HCT116 (cell line): ENCODE results near the gene PRLHR.

ENCODE experiments used
- CEBPB ChIP-seq: IDR thresholded peaks from 2 replicates; pipeline ENCODE4 v1.6.1; 2012; ENCODE audit warnings: low read depth
- EZH2 ChIP-seq: fragments of 200-600 bp; sonication (generic); IDR thresholded peaks from 2 replicates; pipeline ENCODE4 v1.6.1; 2017; ENCODE audit warnings: antibody characterized with exemption, mixed run types
- POLR2A ChIP-seq: IDR thresholded peaks from 2 replicates; pipeline ENCODE4 v1.7.0; 2011; ENCODE audit warnings: borderline replicate concordance; ENCODE audit not compliant: insufficient read depth, insufficient read length; ENCODE audit errors: extremely low read depth
- POLR2AphosphoS5 ChIP-seq: IDR thresholded peaks from 2 replicates; pipeline ENCODE4 v1.6.1; 2011; ENCODE audit warnings: mild to moderate bottlenecking, low read depth, low read length, moderate library complexity
- RAD21 ChIP-seq: IDR thresholded peaks from 2 replicates; pipeline ENCODE4 v1.6.1; 2012; ENCODE audit warnings: low read depth, mild to moderate bottlenecking
- YY1 ChIP-seq: IDR thresholded peaks from 2 replicates; pipeline ENCODE4 v1.6.1; 2011; ENCODE audit warnings: low read length, low read depth, moderate library complexity, mild to moderate bottlenecking; ENCODE audit not compliant: insufficient replicate concordance; ENCODE audit errors: extremely low read depth
- TF ChIP-seq, protein P1 (sequence below), 3 experiments: fragments of 200-600 bp in 1 of 3; sonication (generic) in 1 of 3; IDR thresholded peaks in 2 of 3; conservative IDR thresholded peaks in 1 of 3; 2 replicates each; pipeline ENCODE4 v1.5.1; 2012 to 2017; ENCODE audit warnings: low read depth in 2 of 3, low read length in 2 of 3, antibody characterized with exemption in 1 of 3, borderline replicate concordance in 1 of 3, control low read depth in 1 of 3, mild to moderate bottlenecking in 1 of 3, mixed read lengths in 1 of 3, mixed run types in 1 of 3, moderate library complexity in 1 of 3; ENCODE audit not compliant: insufficient read depth in 1 of 3

- TF ChIP-seq CEBPB: no peak
- TF ChIP-seq, protein P1, sequence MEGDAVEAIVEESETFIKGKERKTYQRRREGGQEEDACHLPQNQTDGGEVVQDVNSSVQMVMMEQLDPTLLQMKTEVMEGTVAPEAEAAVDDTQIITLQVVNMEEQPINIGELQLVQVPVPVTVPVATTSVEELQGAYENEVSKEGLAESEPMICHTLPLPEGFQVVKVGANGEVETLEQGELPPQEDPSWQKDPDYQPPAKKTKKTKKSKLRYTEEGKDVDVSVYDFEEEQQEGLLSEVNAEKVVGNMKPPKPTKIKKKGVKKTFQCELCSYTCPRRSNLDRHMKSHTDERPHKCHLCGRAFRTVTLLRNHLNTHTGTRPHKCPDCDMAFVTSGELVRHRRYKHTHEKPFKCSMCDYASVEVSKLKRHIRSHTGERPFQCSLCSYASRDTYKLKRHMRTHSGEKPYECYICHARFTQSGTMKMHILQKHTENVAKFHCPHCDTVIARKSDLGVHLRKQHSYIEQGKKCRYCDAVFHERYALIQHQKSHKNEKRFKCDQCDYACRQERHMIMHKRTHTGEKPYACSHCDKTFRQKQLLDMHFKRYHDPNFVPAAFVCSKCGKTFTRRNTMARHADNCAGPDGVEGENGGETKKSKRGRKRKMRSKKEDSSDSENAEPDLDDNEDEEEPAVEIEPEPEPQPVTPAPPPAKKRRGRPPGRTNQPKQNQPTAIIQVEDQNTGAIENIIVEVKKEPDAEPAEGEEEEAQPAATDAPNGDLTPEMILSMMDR (IDR thresholded peaks at IDR 0.05 in 2 of 3, conservative IDR thresholded peaks at IDR 0.05 in 1 of 3; ENCODE audit: borderline replicate concordance in 1 of 3, insufficient read depth in 1 of 3, low read depth in 2 of 3, low read length in 2 of 3): no peak
- no peak for TF ChIP-seq EZH2
- no peak for TF ChIP-seq RAD21
- TF ChIP-seq POLR2AphosphoS5: no peak
- TF ChIP-seq YY1: no peak
- TF ChIP-seq POLR2A: no peak
Observed at GRCh38 chr10:118586911-118587310, 8.5 kb downstream of the PRLHR start.
